Fibroblast of lung (primary cell): ENCODE results near the gene FAM107A. TPM values are rescaled to one million over a fixed set of nuclear protein-coding genes. Genes with fewer than 3 reads are reported as not detected.

Source experiments
- DNase-seq, 2 donors: peaks; one replicate each; pipeline versions ENCODE4 v3.0.0 to v3.0.0-alpha.2; 2010; ENCODE audit warnings: low read depth in 2 of 2
- H2AFZ ChIP-seq: 2 replicates; pipeline ENCODE4 v1.5.1; 2012; ENCODE audit warnings: low read length, control low read depth, inconsistent platforms
- H3K27ac ChIP-seq: 2 replicates; pipeline ENCODE4 v1.5.1; 2011; ENCODE audit warnings: low read length, control low read depth; ENCODE audit not compliant: insufficient read depth
- H3K27me3 ChIP-seq: 2 replicates; pipeline ENCODE4 v1.5.1; 2011; ENCODE audit warnings: mild to moderate bottlenecking, low read length; ENCODE audit not compliant: control insufficient read depth, insufficient read depth
- H3K36me3 ChIP-seq: 2 replicates; pipeline ENCODE4 v1.5.1; 2011; ENCODE audit warnings: low read length; ENCODE audit not compliant: control insufficient read depth, insufficient read depth
- H3K4me1 ChIP-seq: 2 replicates; pipeline ENCODE4 v1.5.1; 2011; ENCODE audit warnings: low read length; ENCODE audit not compliant: control insufficient read depth, insufficient read depth; ENCODE audit errors: extremely low read depth
- H3K4me2 ChIP-seq: 2 replicates; pipeline ENCODE4 v1.5.1; 2011; ENCODE audit warnings: low read length, control low read depth; ENCODE audit not compliant: insufficient read depth; ENCODE audit errors: extremely low read depth
- H3K4me3 ChIP-seq, 4 experiments: fragments of 200-600 bp in 1 of 4; sonication (generic) in 1 of 4; replicated peaks in 1 of 4; 2 replicates each; pipeline ENCODE4 v1.5.1; 2011 to 2016; ENCODE audit warnings: low read length in 4 of 4, low read depth in 3 of 4, mild to moderate bottlenecking in 3 of 4, control low read depth in 2 of 4, inconsistent platforms in 1 of 4, mixed read lengths in 1 of 4; ENCODE audit not compliant: insufficient read depth in 1 of 4; ENCODE audit errors: control extremely low read depth in 1 of 4
- H3K79me2 ChIP-seq: 2 replicates; pipeline ENCODE4 v1.5.1; 2012; ENCODE audit warnings: mild to moderate bottlenecking, low read length, inconsistent platforms; ENCODE audit not compliant: control insufficient read depth, insufficient read depth
- H3K9ac ChIP-seq: 2 replicates; pipeline ENCODE4 v1.5.1; 2011; ENCODE audit warnings: mild to moderate bottlenecking, low read length, control low read depth; ENCODE audit not compliant: insufficient read depth
- H3K9me3 ChIP-seq: 2 replicates; pipeline ENCODE4 v1.5.1; 2012; ENCODE audit warnings: low read depth, low read length; ENCODE audit not compliant: control insufficient read depth, insufficient read depth
- H4K20me1 ChIP-seq: 2 replicates; pipeline ENCODE4 v1.5.1; 2011; ENCODE audit warnings: low read length; ENCODE audit not compliant: control insufficient read depth, insufficient read depth; ENCODE audit errors: extremely low read depth
- EZH2 ChIP-seq: IDR thresholded peaks from 2 replicates; pipeline ENCODE4 v1.5.1; 2012; ENCODE audit warnings: low read length, control low read depth, mild to moderate bottlenecking; ENCODE audit errors: missing control alignments
- polyA plus RNA-seq, 2 donors: library from polyadenylated mRNA; depleted of rRNA in 1 of 2; stranded (reverse) in 1 of 2; unstranded in 1 of 2; fragments of >200 nt; gene quantifications; 2 replicates each; pipeline ENCODE4 v1.2.1, GENCODE V29; 2011 to 2012; ENCODE audit warnings: missing spikeins in 1 of 2
- total RNA-seq: library from RNA; depleted of rRNA; stranded (reverse); fragments of >200 nt; gene quantifications from 2 replicates; pipeline ENCODE4 v1.2.1, GENCODE V29; 2014
- TF ChIP-seq, protein P1 (sequence below), 2 donors: IDR thresholded peaks in 1 of 2; conservative IDR thresholded peaks in 1 of 2; 1 replicate in 1 of 2; 2 replicates in 1 of 2; pipeline ENCODE4 v1.5.1; 2011 to 2012; ENCODE audit warnings: low read length in 2 of 2, control low read depth in 1 of 2, inconsistent platforms in 1 of 2, low read depth in 1 of 2, mild to moderate bottlenecking in 1 of 2

Gene FAM107A
- total and polyA plus RNA-seq, 2 donors (not counting 1 experiment from before 2014, with no cell fraction given) = under 0.01 to 0.16 TPM

DNA sequence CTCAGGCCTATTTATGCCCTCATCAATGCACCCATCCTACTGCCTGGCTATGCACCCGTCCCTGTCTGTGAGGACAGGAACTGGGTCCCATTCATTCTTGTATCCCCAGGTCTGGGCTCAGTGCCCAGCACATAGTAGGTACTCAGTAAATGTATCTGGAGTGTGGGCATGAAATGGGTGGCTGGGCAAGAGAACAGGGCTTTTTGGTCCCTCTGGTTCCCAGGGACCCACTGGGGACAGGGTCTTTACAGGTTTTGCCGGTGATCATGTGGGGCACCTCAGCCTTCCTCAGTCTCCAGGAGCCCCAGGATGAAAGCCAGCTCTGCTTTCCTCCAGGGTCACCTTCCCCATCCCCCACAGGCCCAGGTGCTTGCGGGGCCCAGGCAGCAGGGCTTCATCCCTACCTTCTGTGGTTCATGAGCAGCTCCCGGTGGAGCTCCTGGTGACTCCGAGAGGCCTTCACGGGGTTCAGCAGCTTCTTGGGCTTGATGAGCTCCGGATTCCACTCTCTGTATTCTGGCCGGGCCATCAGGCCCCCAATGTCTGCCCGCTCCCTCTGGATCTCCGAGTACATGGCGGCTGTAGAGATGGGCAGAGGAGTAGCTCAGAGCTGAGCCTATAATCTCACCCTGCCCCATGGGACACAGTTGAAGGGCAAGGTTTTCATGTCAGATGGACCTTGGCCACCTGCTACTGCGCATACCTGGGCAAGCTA lies 7.7 kb downstream of the FAM107A start:
- Histone ChIP-seq H3K4me3 (no peak overlapping the region), H3K9ac (no peak overlapping the region), H4K20me1 (no peaks in the 10 kb centered on the region), H3K4me2 (no peak overlapping the region), H2AFZ (no peak overlapping the region), H3K27ac (no peak overlapping the region), H3K36me3 (no peaks in the 10 kb centered on the region), H3K9me3 (no peaks in the 10 kb centered on the region), H3K79me2 (no peaks in the 10 kb centered on the region), H3K27me3 (no peaks in the 10 kb centered on the region), H3K4me1 (peaks cover 4% of the 10 kb centered on the region)
- TF ChIP-seq, protein P1, sequence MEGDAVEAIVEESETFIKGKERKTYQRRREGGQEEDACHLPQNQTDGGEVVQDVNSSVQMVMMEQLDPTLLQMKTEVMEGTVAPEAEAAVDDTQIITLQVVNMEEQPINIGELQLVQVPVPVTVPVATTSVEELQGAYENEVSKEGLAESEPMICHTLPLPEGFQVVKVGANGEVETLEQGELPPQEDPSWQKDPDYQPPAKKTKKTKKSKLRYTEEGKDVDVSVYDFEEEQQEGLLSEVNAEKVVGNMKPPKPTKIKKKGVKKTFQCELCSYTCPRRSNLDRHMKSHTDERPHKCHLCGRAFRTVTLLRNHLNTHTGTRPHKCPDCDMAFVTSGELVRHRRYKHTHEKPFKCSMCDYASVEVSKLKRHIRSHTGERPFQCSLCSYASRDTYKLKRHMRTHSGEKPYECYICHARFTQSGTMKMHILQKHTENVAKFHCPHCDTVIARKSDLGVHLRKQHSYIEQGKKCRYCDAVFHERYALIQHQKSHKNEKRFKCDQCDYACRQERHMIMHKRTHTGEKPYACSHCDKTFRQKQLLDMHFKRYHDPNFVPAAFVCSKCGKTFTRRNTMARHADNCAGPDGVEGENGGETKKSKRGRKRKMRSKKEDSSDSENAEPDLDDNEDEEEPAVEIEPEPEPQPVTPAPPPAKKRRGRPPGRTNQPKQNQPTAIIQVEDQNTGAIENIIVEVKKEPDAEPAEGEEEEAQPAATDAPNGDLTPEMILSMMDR (conservative IDR thresholded peaks at IDR 0.05 in 1 of 2, IDR thresholded peaks at IDR 0.05 in 1 of 2; ENCODE audit: low read depth in 1 of 2, low read length in 2 of 2) = no peak
- TF ChIP-seq EZH2 = no peak
- DNase-seq = no peak

DNA sequence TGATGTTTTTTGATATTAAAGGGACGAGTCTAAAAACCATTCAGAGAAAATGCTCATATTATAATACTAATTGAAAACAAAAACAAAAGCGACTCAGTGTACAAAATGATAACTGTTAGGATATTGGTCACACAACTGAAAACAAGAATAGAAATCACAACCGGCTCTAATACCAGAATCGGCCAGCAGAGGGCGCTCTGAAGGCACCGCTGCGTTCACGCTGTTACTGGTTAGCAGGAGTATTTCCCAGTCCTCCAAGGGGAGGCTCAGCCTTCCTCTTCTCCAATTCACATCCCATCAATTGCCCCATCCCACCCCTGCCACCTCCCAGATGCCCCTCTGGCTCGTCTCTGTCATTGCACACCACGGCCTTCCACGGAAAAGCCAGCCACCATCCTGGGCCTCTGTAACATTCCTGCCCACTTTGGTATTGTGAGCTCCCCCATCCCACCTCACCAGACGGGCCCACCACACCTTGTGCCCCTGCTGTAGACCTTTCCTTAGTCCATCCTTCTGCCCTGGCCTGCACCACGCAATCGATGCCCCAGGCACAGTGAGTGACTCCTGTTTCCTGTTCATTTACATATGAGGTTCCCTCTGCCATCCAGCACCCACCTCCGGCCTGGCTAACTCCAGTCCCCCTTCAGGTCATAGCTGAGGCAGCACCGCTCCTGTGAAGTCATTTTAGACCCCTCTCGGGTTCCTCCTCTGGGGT lies 8.5 kb downstream of the FAM107A start:
- Histone ChIP-seq H2AFZ (no peak overlapping the region), H3K4me3 (no peak overlapping the region), H3K9ac (no peak overlapping the region), H3K27ac (no peak overlapping the region), H3K79me2 (no peaks in the 10 kb centered on the region), H4K20me1 (no peaks in the 10 kb centered on the region), H3K27me3 (no peaks in the 10 kb centered on the region), H3K9me3 (no peaks in the 10 kb centered on the region), H3K4me1 (peaks cover 4% of the 10 kb centered on the region), H3K36me3 (no peaks in the 10 kb centered on the region), H3K4me2 (no peak overlapping the region)
- TF ChIP-seq, protein P1 (conservative IDR thresholded peaks at IDR 0.05 in 1 of 2, IDR thresholded peaks at IDR 0.05 in 1 of 2; ENCODE audit: low read depth in 1 of 2, low read length in 2 of 2) = peak; percentile 88 to 93
- TF ChIP-seq EZH2 = no peak
- DNase-seq = peak; percentile 39 to 76

DNA sequence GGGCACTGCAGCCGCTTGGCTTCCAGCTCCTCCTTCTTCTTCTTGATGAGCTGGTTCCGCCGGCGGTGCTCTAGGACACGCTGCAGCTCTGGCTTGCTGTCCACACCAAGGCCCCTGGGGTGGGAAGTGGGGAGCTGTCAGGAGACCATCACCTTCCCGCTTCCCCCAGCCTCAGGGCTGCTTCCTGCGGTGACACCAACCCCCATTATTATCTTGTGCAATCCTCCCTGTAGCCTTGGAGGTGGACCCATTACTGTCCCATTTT lies 10.0 kb downstream of the FAM107A start:
- H3K4me3 ChIP-seq = no peak overlapping the region
- H3K79me2 ChIP-seq = no peaks in the 10 kb centered on the region
- no peak overlapping the region for H3K4me2 ChIP-seq
- H3K27me3 ChIP-seq = no peaks in the 10 kb centered on the region
- H3K9ac ChIP-seq = no peak overlapping the region
- TF ChIP-seq, protein P1 (conservative IDR thresholded peaks at IDR 0.05 in 1 of 2, IDR thresholded peaks at IDR 0.05 in 1 of 2; ENCODE audit: low read depth in 1 of 2, low read length in 2 of 2) = no peak
- TF ChIP-seq EZH2 = no peak
- no peaks in the 10 kb centered on the region for H3K9me3 ChIP-seq
- no peaks in the 10 kb centered on the region for H3K36me3 ChIP-seq
- DNase-seq = no peak
- peaks cover 4% of the 10 kb centered on the region for H3K4me1 ChIP-seq
- no peak overlapping the region for H3K27ac ChIP-seq
- H4K20me1 ChIP-seq = no peaks in the 10 kb centered on the region
- H2AFZ ChIP-seq = no peak overlapping the region
